Limb (tissue), 2 donors: ENCODE measurements around the gene TMEM151B.

Experiments used
- DNase-seq, 2 donors: peaks; one replicate each; pipeline ENCODE4 v3.0.0-alpha.2; 2016; ENCODE audit errors: extremely low spot score in 2 of 2

The TMEM151B gene

DNA sequence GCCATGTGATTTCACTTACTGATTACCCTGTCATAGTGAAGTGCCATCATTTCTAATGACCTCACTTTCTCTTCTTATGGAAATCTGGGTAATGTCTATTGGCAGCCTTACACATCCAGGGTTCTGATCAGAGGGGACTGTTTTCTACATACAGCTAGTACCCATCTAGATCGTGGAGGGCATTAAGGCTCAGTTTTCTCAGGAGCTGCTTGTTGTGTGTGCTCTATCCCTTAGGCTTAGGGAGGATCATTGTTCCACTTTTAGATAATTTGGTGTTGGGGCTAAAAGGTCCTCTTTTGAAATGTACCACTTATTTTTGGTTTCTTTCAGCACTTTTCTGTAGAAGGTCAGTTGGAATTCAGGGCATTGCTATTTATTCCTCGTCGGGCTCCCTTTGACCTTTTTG lies 19.5 kb upstream of the TMEM151B start:
- DNase-seq = no peak

GRCh38 chr6:44251576-44252524 lies 18.4 kb upstream of the TMEM151B start:
- DNase-seq = no peak

- no peak for DNase-seq
Measured at GRCh38 chr6:44253307-44254101, 16.7 kb upstream of the TMEM151B start.

DNA sequence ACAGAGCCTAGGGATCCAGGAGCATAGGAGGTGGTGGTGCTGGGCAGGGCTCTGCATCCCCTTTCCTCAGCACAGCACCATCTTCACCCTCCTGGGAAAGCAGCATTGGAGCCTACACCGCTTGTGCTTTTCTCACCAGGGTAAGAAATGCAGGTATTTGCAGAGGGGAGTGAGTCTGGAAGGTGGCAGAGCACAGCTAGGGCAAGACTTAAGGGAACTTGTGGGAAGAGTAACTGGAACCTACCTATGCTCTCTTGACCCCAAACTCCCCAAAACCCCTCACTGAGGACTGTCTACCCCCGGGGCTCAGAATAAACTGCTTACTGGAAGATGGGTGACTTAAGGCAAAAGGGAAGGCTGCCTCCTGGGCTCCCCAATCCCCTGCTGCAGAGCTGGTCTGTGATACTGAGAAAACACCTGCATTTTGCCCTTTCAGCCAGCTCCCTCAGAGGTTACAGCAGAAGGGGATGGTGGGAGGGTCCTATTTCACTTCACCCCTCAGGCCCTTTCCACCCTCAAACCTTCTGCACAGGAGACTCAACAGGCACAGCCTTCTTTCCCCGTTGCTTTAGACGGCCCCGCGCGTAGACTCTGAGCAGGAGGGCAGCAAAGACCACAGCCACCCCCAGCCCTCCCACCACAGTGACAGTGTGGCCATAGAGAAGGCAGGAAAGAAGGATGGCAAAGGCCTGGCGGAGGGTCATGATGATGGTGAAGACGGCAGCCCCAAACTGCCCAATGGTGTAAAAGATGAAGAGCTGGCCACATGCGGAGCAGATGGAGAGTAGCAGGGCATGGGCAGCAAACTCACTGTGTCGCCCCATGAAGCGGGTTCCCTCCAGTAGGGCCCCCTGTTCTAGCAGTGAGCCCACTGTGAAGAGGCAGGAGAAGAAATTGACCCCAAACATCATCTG lies 15.8 kb upstream of the TMEM151B start:
- no peak for DNase-seq

DNA sequence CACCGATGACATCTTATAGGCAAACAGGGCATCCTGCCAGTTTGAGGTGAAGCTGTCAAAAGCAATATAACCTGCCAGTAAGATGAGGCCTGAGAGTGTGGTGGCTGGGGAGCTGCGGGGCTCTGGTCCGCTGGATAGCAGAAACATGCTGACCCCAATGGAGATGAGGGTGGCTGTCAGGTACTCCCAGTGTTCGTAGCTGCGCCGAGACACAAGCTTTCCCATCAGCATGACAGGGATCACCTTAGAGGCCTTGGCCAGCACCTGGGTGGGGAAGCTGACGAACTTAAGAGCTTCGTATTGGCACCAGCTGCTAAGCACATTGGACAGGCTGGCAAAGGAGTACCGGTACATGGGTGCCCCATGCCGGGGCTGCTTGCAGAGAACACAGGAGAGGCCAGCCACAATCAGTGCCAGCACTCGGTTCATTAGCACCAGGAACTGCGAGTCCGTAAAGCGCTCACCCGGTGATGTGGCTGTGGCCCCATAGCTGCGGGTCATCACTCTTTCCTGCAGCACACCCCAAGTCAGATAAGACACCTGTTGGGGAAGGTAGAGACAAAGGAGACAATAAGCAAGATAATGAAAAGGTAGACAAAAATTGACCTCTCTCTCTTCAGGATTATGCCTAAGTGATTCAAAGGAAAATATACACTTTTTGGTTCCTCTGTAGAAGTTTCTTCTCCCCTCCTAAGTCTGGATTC lies 15.0 kb upstream of the TMEM151B start:
- DNase-seq = no peak

DNA sequence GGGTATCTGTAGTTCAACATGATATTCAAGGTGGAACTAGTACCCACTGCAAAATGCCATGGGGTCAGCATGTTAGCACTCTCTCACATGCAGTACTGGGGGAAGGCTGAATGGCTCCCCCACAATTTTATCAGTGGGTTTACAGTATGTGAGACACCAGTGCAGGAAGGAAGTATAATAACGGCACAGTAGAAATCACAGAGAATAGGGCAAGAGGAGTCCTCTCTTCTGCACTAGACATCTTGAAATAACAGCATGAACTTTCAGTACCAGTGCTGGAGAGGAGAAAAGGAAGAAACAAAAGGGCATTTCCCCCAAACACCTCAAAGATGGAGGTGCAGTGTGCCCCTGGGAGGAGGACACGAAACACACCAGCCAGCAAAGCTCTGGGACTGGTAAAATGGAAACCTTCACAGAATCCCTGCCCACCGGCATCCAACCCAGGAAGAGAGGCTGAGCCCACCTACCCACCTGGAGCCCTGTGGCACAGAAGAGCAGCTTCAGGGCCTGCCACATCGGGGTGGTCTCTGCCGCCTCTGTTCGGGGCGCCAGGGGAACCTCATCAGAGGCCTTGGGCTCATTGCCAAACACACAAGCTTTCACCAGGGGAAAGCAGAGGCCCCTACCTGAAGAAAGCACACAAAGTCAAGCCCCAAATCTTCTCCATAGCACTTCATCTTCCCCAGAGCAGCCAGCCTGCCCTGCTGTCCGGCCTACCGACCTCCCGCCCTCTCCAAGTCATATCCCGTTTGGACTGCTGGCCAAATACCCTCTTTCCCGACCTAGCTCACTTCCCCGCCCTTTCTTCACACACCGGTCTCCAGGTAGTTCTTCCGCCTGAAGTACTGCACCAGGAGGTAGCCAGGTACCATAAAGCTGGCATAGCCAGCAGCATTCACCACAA lies 14.1 kb upstream of the TMEM151B start:
- no peak for DNase-seq

- DNase-seq = no peak
Measured at GRCh38 chr6:44256775-44257024, 13.6 kb upstream of the TMEM151B start.

DNA sequence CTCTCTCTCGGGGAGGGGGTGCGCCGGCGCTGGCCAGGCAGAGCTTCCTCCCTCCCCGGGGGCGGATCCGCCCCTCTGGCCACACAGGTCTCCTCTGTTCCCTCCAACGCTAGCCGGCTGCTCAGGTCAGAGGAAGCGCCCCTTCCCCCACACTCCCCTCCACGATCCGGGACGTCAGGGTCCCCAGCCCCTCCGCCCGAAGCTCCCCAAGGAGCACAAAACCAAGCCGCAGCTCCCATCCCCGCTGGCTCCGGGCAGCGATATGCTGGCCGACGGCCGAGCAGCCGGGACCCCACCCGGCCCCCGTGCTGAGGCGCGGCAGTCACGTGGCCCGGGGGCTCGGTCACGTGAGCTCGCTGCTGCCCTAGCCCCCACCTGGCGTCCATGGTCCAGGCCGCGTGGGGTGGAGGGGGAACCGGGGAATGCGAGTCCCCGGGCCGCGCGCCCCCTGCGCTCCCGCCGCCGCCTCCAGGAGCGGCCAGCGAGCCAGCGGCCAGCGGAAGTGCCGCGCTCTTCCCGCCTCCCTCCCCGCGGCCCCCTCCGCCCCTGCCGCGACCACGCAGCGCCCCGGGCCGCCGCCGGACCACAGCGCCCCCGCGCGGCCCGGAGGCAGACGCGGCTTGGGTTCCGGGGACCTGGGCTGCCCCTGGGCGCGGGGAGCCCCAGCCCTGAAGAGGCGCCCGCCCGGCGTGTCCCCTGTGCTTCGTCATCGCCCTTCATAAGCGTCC lies 13.1 kb upstream of the TMEM151B start, which contains the start of gene SLC35B2:
Gene SLC35B2 (minus strand): TSS at position 504 of the 728 bp plus-strand sequence. CDS start 118 bp downstream, at position 386.
- peak; percentile 68 to 88 for DNase-seq

DNA sequence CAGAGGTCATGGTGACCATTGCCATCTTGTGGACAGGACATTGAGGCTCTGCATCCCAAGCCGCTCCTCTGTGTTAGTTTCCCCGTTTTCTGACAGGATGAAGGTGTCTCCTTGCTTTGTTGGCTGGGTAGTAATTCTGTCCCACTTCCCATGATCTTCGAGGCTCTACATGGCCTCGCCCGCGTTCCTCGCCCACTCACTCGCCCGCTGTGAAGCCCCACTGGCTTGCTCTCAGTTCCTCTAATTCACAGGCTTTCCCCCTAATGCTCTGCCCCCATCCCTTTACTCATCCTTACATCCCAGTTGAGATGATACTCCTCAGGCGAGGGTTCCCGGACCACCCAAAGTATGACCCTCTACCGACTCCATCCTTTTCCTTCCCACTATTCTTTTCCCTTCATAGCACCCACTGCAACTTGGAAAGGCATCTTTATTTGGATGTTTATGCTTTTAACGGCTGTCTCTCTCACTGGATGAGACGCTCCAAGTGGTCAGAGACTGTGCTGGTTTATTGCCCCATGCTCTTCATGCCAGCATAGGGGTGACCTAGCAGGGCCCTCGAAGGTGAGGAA lies 12.4 kb upstream of the TMEM151B start:
- no peak for DNase-seq

DNA sequence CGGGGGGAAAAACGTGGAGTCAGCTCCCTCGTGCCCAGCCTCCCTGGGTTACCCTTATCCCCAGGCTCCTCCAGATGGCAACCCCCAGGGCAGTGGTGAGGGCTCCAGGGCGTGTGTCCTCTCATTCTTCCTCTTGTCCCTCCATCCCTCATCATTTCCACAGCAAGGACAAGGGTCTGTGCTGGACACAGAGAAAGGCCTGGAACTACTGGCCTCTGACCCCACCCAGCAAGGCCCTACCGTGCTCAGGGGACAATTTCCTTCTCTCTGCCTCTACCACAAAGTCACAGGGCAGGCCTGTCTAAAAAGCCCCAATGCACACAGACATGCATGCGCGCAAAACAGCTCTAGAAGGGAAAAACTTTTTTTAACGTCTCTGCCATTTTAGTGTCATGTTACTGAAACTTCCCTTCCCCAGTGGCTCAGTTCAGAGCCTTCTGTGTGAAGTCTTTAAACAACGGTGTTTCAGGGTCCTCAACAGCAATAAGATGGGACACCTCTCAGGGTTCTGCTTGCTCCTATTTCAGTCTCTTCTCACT lies 11.9 kb upstream of the TMEM151B start:
- no peak for DNase-seq

DNA sequence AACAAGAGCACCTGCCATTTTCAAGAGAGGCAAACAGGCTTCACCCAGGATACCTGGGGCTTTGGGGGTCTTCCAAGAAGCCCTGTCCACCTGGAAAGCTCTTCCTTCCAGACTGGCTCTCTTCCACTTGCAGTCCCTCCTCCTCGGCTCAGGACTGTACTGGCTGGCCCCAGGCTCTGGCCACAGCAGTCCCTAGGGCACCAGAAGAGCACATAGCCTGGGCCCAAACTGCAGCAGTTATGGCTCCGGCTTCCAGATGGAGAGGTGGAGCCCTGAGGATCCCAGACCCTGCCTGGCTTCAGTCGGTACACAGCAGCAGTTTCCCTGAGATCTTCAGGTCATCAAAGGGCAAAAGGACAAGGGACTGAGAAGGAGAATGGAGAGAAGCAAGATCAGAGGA lies 11.3 kb upstream of the TMEM151B start:
- DNase-seq = no peak

DNA sequence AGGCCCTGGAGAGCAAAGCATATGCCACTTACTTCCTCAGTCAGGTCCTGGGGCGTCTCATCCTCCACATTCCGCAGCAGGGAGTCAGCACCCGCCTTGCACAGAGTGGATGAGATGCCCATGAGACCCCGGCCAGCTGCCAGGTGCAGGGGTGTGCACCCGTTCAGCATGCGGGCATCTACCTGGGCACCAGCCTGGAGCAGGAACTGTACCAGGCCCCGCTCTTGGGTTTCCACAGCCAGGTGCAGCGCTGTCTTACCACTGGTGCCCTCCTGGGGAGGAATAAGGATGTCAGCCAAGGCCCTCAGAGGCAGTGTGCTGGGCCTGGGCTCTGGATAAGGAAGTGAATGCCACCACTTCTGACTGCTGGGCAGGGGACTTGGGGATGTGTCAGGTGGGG lies 10.2 kb upstream of the TMEM151B start:
- DNase-seq = no peak

- DNase-seq = no peak
Measured at GRCh38 chr6:44260451-44261297, 9.6 kb upstream of the TMEM151B start.

- DNase-seq = no peak
Measured at GRCh38 chr6:44261581-44261980, 8.7 kb upstream of the TMEM151B start.

GRCh38 chr6:44262467-44263353 lies 7.5 kb upstream of the TMEM151B start:
- DNase-seq = no peak

DNA sequence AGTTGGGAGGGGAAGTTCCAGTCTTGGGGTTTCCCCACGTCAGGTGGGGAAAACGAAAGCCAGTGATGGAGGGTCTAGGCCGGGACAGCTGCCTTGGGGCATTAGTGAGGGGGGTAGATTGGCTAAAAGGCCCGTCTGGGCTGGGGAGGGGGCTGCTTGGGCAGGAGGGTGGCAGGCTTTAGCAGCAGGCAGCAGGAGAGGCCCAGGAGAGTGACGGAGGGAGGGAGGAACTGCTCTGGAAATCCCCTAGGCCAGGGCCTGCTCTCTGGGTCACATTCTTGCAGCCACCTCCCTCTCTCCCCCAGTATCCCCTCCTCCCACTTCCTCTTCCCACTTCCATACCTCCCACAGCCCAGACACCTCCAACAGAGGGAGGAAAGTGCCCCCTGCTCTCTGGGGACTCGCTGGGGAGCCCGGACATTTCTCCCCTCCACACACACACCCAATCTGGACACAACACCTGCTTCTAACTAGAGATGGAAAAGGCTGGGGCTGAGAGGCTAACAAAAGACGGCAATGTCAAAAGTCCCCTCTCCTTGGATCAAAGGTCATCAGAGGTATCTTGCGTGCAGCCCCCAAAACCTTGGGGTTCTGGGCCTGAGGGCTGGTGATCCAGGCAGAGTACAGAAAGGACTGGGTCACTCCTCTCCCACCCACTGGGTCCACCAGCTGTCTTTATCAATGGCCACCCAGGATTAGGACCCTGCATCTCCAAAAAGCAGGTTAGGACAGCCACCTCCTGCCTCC lies 6.7 kb upstream of the TMEM151B start:
- no peak for DNase-seq
